Measurements from ENCODE around the gene TYROBP.

TYROBP gene

DNA sequence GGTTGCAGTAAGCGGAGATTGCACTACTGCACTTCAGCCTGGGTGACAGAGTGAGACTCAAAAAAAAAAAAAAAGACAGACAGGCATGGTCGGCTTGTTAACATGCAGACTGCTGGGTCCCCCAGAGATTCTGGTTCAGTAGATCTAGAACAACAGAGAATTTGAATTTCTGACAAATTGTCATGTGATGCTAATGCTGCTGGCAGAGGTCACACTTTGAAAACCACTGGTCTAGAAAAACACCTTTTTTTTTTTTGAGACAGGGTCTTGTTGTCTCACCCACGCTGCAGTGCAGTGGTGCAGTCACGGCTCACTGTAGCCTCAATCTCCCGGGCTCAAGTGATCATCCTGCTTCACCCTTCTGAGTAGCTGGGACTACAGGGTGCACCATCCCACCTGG lies 20.4 kb upstream of the TYROBP start:
- TF ChIP-seq, protein P1, sequence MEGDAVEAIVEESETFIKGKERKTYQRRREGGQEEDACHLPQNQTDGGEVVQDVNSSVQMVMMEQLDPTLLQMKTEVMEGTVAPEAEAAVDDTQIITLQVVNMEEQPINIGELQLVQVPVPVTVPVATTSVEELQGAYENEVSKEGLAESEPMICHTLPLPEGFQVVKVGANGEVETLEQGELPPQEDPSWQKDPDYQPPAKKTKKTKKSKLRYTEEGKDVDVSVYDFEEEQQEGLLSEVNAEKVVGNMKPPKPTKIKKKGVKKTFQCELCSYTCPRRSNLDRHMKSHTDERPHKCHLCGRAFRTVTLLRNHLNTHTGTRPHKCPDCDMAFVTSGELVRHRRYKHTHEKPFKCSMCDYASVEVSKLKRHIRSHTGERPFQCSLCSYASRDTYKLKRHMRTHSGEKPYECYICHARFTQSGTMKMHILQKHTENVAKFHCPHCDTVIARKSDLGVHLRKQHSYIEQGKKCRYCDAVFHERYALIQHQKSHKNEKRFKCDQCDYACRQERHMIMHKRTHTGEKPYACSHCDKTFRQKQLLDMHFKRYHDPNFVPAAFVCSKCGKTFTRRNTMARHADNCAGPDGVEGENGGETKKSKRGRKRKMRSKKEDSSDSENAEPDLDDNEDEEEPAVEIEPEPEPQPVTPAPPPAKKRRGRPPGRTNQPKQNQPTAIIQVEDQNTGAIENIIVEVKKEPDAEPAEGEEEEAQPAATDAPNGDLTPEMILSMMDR (IDR thresholded peaks at IDR 0.05; ENCODE audit: insufficient read depth, low read length, missing control alignments), result no peak
- H3K4me3 ChIP-seq (ENCODE audit: low read depth, low read length), result no peak overlapping the region
- CTCF ChIA-PET, result no interaction called here
- POLR2A ChIA-PET, result no interaction called here
- no peak for DNase-seq (ENCODE audit: low read depth, low spot score)

DNA sequence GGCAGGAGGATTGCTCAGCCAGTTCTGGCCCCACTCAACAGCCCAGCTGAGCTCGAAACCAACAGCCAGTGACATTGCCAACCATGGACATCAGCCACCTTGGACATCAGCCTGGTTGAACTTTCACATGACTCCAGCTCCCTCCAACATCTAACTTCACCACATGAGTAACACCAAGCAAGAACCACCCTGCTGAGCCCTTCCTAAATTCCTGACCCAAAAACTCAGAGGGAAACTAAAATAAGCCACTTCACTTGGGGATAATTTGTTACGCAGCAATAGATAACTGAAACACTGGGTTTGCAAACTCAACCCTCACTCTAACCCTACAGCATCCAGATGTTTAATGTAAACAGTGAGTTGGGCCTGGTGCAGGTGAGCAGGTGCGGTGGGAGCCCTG lies 17.4 kb upstream of the TYROBP start:
- TF ChIP-seq, protein P1 (IDR thresholded peaks at IDR 0.05; ENCODE audit: insufficient read depth, low read length, missing control alignments), result no peak
- POLR2A ChIA-PET, result no interaction called here
- DNase-seq (ENCODE audit: low read depth, low spot score), result no peak
- H3K4me3 ChIP-seq (ENCODE audit: low read depth, low read length), result no peak overlapping the region
- CTCF ChIA-PET, result interaction anchor here (0.8 kb wide), 1 partner anchor 44 kb away, joined by 3 read pairs; no protein-coding TSS in a partner anchor

- CTCF ChIA-PET, result no interaction called here
Measured at GRCh38 chr19:35921012-35921411, 12.9 kb upstream of the TYROBP start.

GRCh38 chr19:35919306-35919705 lies 11.2 kb upstream of the TYROBP start:
- H3K4me3 ChIP-seq (ENCODE audit: low read depth, low read length), result no peak overlapping the region
- DNase-seq (ENCODE audit: low read depth, low spot score), result no peak
- POLR2A ChIA-PET, result no interaction called here
- TF ChIP-seq, protein P1 (IDR thresholded peaks at IDR 0.05; ENCODE audit: insufficient read depth, low read length, missing control alignments), result no peak
- CTCF ChIA-PET, result interaction anchor here (1.0 kb wide), 1 partner anchor 37 kb away, joined by 3 read pairs; no protein-coding TSS in a partner anchor

More at GRCh38 chr19:35921012-35921411, 12.9 kb upstream of the TYROBP start:
- TF ChIP-seq, protein P1 (IDR thresholded peaks at IDR 0.05; ENCODE audit: insufficient read depth, low read length, missing control alignments), result no peak
- POLR2A ChIA-PET, result no interaction called here
- no peak for DNase-seq (ENCODE audit: low read depth, low spot score)
- no peak overlapping the region for H3K4me3 ChIP-seq (ENCODE audit: low read depth, low read length)

- TF ChIP-seq, protein P1 (IDR thresholded peaks at IDR 0.05; ENCODE audit: insufficient read depth, low read length, missing control alignments), result no peak
- no peak overlapping the region for H3K4me3 ChIP-seq (ENCODE audit: low read depth, low read length)
- DNase-seq (ENCODE audit: low read depth, low spot score), result no peak
- CTCF ChIA-PET, result no interaction called here
- POLR2A ChIA-PET, result no interaction called here
Measured at GRCh38 chr19:35915443-35915842, 7.3 kb upstream of the TYROBP start.

DNA sequence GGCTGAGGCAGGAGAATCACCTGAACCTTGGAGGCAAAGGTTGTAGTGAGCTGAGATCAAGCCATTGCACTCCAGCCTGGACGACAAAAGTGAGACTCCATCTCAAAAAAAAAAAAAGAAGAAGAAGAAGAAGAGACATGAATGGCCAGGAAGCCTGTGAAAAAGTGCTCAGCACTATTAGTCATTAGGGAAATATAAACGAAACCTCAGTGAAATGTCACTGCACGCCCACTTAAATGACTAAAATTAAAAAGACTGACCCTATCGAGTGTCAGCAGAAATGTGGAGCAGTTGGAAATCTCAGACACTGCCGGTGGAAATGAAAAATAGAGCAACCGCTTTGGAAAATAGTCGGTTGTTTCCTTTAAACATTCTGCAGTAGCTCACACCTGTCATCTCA lies 5.5 kb upstream of the TYROBP start:
- POLR2A ChIA-PET, result interaction anchor here (0.6 kb wide), 1 partner anchor 34 kb away, joined by 3 read pairs; no protein-coding TSS in a partner anchor
- TF ChIP-seq, protein P1 (IDR thresholded peaks at IDR 0.05; ENCODE audit: insufficient read depth, low read length, missing control alignments), result no peak
- no peak for DNase-seq (ENCODE audit: low read depth, low spot score)
- CTCF ChIA-PET, result interaction anchor here (3.4 kb wide), 1 partner anchor 17 kb away, joined by 15 read pairs; no protein-coding TSS in a partner anchor
- no peak overlapping the region for H3K4me3 ChIP-seq (ENCODE audit: low read depth, low read length)

All from AG04449 (cell line).